Activated naive CD8-positive, alpha-beta T cell treated with anti-CD3 and anti-CD28 coated beads, Interleukin-2, amount 10 ng/mL, durations not matched to agents 7 days and 5 days (primary cell): Measurements from ENCODE around the gene USP1. TPM values are rescaled to one million over a fixed set of nuclear protein-coding genes. Genes with fewer than 3 reads are reported as not detected.

ENCODE experiments used
- ATAC-seq: fragments of 150-1000 bp; cut with Tn5 transposase; one replicate; pipeline ENCODE4 v1.10.0; 2021; ENCODE audit warnings: low read depth, moderate library complexity
- POLR2A ChIA-PET: fragments of 350-600 bp; sonication (Branson Sonifier 250); formaldehyde crosslinking; loops from one replicate; lab custom pipeline; 2021; ENCODE audit warnings: antibody characterized with exemption; lab: Charles Lee
- DNase-seq: peaks from one replicate; pipeline ENCODE4 v3.0.0; 2021
- H3K27ac Mint-ChIP-seq: one replicate; pipeline ENCODE4 v1.8.0; 2022; ENCODE audit warnings: mild to moderate bottlenecking, mixed read lengths
- H3K27me3 Mint-ChIP-seq: one replicate; pipeline ENCODE4 v1.8.0; 2022; ENCODE audit warnings: mild to moderate bottlenecking, moderate library complexity, mixed read lengths
- H3K36me3 Mint-ChIP-seq: one replicate; pipeline ENCODE4 v1.8.0; 2021; ENCODE audit warnings: mild to moderate bottlenecking, mixed read lengths
- H3K4me1 Mint-ChIP-seq: one replicate; pipeline ENCODE4 v1.8.0; 2021; ENCODE audit warnings: mixed read lengths
- H3K4me3 Mint-ChIP-seq: one replicate; pipeline ENCODE4 v1.8.0; 2022; ENCODE audit warnings: mild to moderate bottlenecking, moderate library complexity, mixed read lengths
- H3K9me3 Mint-ChIP-seq: one replicate; pipeline ENCODE4 v1.8.0; 2021; ENCODE audit warnings: mixed read lengths
- total RNA-seq, 2 experiments: library from RNA; stranded (reverse); gene quantifications; one replicate each; pipeline ENCODE4 v1.2.3, GENCODE V29; 2021

Gene USP1
- total RNA-seq, 2 experiments from 2014 or later, result 67.7 to 68.4 TPM

GRCh38 chr1:62476525-62477219 is 39.8 kb downstream of the USP1 start:
- Mint-ChIP-seq H3K27ac (no peak overlapping the region), H3K27me3 (no peaks in the 10 kb centered on the region)
- POLR2A ChIA-PET, result no interaction called here

GRCh38 chr1:62481681-62482080 is 44.8 kb downstream of the USP1 start:
- POLR2A ChIA-PET, result no interaction called here
- no peak overlapping the region for H3K4me3 Mint-ChIP-seq

More at GRCh38 chr1:62476525-62477219, 39.8 kb downstream of the USP1 start:
- DNase-seq (no peak), ATAC-seq (no peak)
- no peaks in the 10 kb centered on the region for H3K9me3 Mint-ChIP-seq
- no peaks in the 10 kb centered on the region for H3K4me1 Mint-ChIP-seq
- no peaks in the 10 kb centered on the region for H3K36me3 Mint-ChIP-seq
- H3K4me3 Mint-ChIP-seq, result no peak overlapping the region

GRCh38 chr1:62484824-62485468 is 48.1 kb downstream of the USP1 start:
- DNase-seq (no peak), ATAC-seq (no peak)
- Mint-ChIP-seq H3K27ac (no peak overlapping the region), H3K4me3 (no peak overlapping the region), H3K27me3 (no peaks in the 10 kb centered on the region), H3K36me3 (no peaks in the 10 kb centered on the region), H3K4me1 (no peaks in the 10 kb centered on the region), H3K9me3 (no peaks in the 10 kb centered on the region)
- POLR2A ChIA-PET, result no interaction called here

More at GRCh38 chr1:62481681-62482080, 44.8 kb downstream of the USP1 start:
- Mint-ChIP-seq H3K4me1 (no peaks in the 10 kb centered on the region), H3K9me3 (no peaks in the 10 kb centered on the region), H3K27ac (no peak overlapping the region), H3K36me3 (no peaks in the 10 kb centered on the region), H3K27me3 (no peaks in the 10 kb centered on the region)
- no peak for DNase-seq
- ATAC-seq, result no peak

- no peak overlapping the region for H3K27ac Mint-ChIP-seq
- no peaks in the 10 kb centered on the region for H3K27me3 Mint-ChIP-seq
- H3K4me3 Mint-ChIP-seq, result no peak overlapping the region
- DNase-seq (no peak), ATAC-seq (no peak)
- H3K36me3 Mint-ChIP-seq, result no peaks in the 10 kb centered on the region
- H3K9me3 Mint-ChIP-seq, result no peaks in the 10 kb centered on the region
- no peaks in the 10 kb centered on the region for H3K4me1 Mint-ChIP-seq
- POLR2A ChIA-PET, result interaction anchor here (0.5 kb wide), 1 partner anchor 984 kb away, joined by 3 read pairs; no protein-coding TSS in a partner anchor
These were observed 51.1 kb downstream of the USP1 start for GRCh38 chr1:62487956-62488355.

- no peaks in the 10 kb centered on the region for H3K27me3 Mint-ChIP-seq
These were observed 55.7 kb downstream of the USP1 start for GRCh38 chr1:62492521-62492920.

GRCh38 chr1:62493656-62494055 is 56.8 kb downstream of the USP1 start:
- DNase-seq (no peak), ATAC-seq (no peak)
- no peaks in the 10 kb centered on the region for H3K4me1 Mint-ChIP-seq
- no peaks in the 10 kb centered on the region for H3K36me3 Mint-ChIP-seq
- H3K27me3 Mint-ChIP-seq, result no peaks in the 10 kb centered on the region
- POLR2A ChIA-PET, result no interaction called here
- H3K27ac Mint-ChIP-seq, result no peak overlapping the region
- no peaks in the 10 kb centered on the region for H3K9me3 Mint-ChIP-seq
- H3K4me3 Mint-ChIP-seq, result no peak overlapping the region

More at GRCh38 chr1:62492521-62492920, 55.7 kb downstream of the USP1 start:
- Mint-ChIP-seq H3K36me3 (no peaks in the 10 kb centered on the region), H3K9me3 (no peaks in the 10 kb centered on the region), H3K4me1 (no peaks in the 10 kb centered on the region), H3K4me3 (no peak overlapping the region), H3K27ac (no peak overlapping the region)
- POLR2A ChIA-PET, result no interaction called here
- DNase-seq, result no peak
- no peak for ATAC-seq

GRCh38 chr1:62494137-62494536 is 57.3 kb downstream of the USP1 start:
- POLR2A ChIA-PET, result no interaction called here
- H3K27me3 Mint-ChIP-seq, result no peaks in the 10 kb centered on the region
- ATAC-seq (no peak), DNase-seq (no peak)
- H3K9me3 Mint-ChIP-seq, result no peaks in the 10 kb centered on the region
- H3K36me3 Mint-ChIP-seq, result no peaks in the 10 kb centered on the region
- H3K27ac Mint-ChIP-seq, result no peak overlapping the region
- no peak overlapping the region for H3K4me3 Mint-ChIP-seq
- no peaks in the 10 kb centered on the region for H3K4me1 Mint-ChIP-seq

- H3K9me3 Mint-ChIP-seq, result no peaks in the 10 kb centered on the region
- POLR2A ChIA-PET, result no interaction called here
- no peak overlapping the region for H3K27ac Mint-ChIP-seq
- H3K36me3 Mint-ChIP-seq, result no peaks in the 10 kb centered on the region
- H3K4me1 Mint-ChIP-seq, result no peaks in the 10 kb centered on the region
- H3K27me3 Mint-ChIP-seq, result no peaks in the 10 kb centered on the region
- ATAC-seq (no peak), DNase-seq (no peak)
- H3K4me3 Mint-ChIP-seq, result no peak overlapping the region
These were observed 63.4 kb downstream of the USP1 start for GRCh38 chr1:62500210-62500609.

Other genes with a start within 250 kb of the USP1 start
- not detected for gene L1TD1, start 242.2 kb upstream of the USP1 start, total RNA-seq
- gene KANK4, start 117.6 kb upstream of the USP1 start, total RNA-seq, result not detected
- gene ANGPTL3, start 160.5 kb downstream of the USP1 start, total RNA-seq, result not detected